Measurements from ENCODE around the gene FYN. TPM values are rescaled to one million over a fixed set of nuclear protein-coding genes. Genes with fewer than 3 reads are reported as not detected.

Gene FYN
- total and polyA plus RNA-seq, 2 of the 13 experiments (the other 11 are each of a cell fraction or from before 2014, with no cell fraction given), result 15.5 to 24.6 TPM

DNA sequence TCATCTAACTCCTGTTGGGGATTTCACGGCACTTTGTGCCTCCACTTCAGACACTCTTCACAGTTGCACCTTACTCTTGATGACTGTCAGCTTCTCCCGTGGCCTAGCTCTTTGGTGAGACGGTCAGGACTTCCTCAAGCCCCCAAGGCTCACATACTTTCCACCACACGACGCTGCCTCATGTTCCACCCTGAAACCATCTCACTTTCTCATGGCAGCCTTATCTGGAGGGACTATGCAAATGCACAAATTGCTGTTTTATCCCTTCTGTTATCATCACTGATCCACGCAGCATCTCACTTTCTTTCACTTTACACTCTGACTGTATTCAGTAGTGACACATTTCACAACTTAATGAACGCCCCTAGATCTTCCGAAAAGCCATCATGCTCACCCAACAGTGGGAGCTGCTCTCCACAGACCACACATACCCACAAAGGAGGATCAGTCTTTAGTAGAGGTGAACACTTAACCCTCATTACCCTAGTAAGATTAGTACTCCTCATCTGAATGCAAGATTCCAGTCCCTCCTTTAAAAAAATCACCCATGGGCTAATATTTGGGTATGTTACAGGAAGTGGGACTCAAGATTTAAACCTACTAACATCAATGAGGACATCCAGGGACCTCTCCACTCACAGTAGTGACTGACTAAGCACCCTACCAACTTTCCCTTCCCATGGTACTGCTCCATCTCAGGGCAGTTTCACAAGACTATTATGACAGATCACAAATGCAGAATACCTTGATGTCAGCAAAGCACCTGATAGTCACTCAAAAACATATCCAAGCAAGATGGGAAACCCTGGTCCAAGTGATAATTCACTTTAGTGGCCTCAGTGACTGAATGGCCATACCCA, 35.4 kb downstream of the FYN start:
- Histone ChIP-seq H3K4me2 (ENCODE audit: low read depth, low read length) (no peak overlapping the region), H3K27me3 (ENCODE audit: control insufficient read depth in 1 of 2, insufficient read depth in 2 of 2, low read length in 2 of 2) (no peaks in the 10 kb centered on the region), H2AFZ (ENCODE audit: low read length) (no peak overlapping the region), H3K4me3 (replicated peaks in 1 of 3; ENCODE audit: insufficient read depth in 1 of 3, low read depth in 2 of 3, low read length in 3 of 3) (no peak overlapping the region), H3K9ac (ENCODE audit: insufficient read depth, low read depth, low read length) (no peak overlapping the region), H3K9me3 (ENCODE audit: low read length) (no peaks in the 10 kb centered on the region), H3K4me1 (ENCODE audit: insufficient read depth, low read length) (peaks cover 21% of the 10 kb centered on the region), H3K36me3 (replicated peaks in 1 of 2; ENCODE audit: control insufficient read depth in 1 of 2, insufficient read depth in 2 of 2, low read length in 2 of 2) (no peaks in the 10 kb centered on the region), H3K27ac (ENCODE audit: extremely low read length, insufficient read depth, low read length) (no peak overlapping the region), H4K20me1 (ENCODE audit: insufficient read depth, low read length) (no peaks in the 10 kb centered on the region), H3K79me2 (ENCODE audit: insufficient read depth, low read length) (no peaks in the 10 kb centered on the region)
- intact Hi-C loops (cut with micrococcal nuclease; ENCODE audit: unreplicated experiment), result no loop called here
- in situ Hi-C loops (cut with HindIII; ENCODE audit: extremely low pct_ligation_motif_present, low pct_unique_long_range_greater_than_20kb), result no loop called here
- TF ChIP-seq FOXA3 (CRISPR knock-in tag; IDR thresholded peaks at IDR 0.05), result no peak
- no peak for TF ChIP-seq ZNF333 (CRISPR knock-in tag; IDR thresholded peaks at IDR 0.05; ENCODE audit: borderline replicate concordance)
- TF ChIP-seq ZC3H13 (CRISPR knock-in tag; IDR thresholded peaks at IDR 0.05), result no peak
- TF ChIP-seq ZNF619 (CRISPR knock-in tag; IDR thresholded peaks at IDR 0.05), result no peak
- TF ChIP-seq MAFF (IDR thresholded peaks at IDR 0.05; ENCODE audit: low read depth, low read length), result no peak
- no peak for TF ChIP-seq CREM (IDR thresholded peaks at IDR 0.05)
- no peak for TF ChIP-seq CREM (CRISPR knock-in tag; IDR thresholded peaks at IDR 0.05)
- ChIA-PET CTCF (ENCODE audit: low intra/inter-chr PET ratio, low total read pairs) (no interaction called here), POLR2A (no interaction called here)
- BruUV-seq (replicated peaks), result no TSS peak
- no peak for ATAC-seq
- WGBS (ENCODE audit: low lambda C conversion rate), result 81% methylated on average over 8 of the region's 8 CpGs
- no peak for FAIRE-seq
- DNase-seq (ENCODE audit: low spot score), result no peak

DNA sequence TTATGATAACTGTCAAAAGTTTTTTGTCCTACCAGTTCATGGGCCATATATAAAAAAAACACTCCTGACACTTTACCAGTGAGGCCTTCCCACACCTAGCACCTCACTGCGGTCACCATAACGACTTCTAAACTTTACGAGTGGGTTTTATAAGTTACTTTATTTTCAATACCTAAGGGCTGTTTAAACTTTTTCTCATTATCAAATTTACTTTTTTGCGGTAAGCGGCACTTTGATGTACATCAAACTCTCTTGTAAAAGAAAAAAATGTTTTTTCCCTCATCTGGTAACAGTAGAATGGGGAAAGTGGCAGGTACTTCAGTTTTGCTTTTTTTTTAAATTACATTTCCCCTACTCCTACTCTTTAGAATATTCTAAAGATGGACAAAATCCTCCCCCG, 36.2 kb downstream of the FYN start:
- TF ChIP-seq AGO2 (optimal IDR thresholded peaks at IDR 0.05; ENCODE audit: low read depth, low read length) (no peak), SALL2 (CRISPR knock-in tag; IDR thresholded peaks at IDR 0.05) (no peak), SNAPC2 (CRISPR knock-in tag; IDR thresholded peaks at IDR 0.05) (no peak), REXO4 (CRISPR knock-in tag; IDR thresholded peaks at IDR 0.05; ENCODE audit: borderline replicate concordance) (no peak), ZFP41 (CRISPR knock-in tag; IDR thresholded peaks at IDR 0.05; ENCODE audit: borderline replicate concordance) (no peak), ZMYM2 (CRISPR knock-in tag; IDR thresholded peaks at IDR 0.05) (no peak)
- TF ChIP-seq, protein P1, sequence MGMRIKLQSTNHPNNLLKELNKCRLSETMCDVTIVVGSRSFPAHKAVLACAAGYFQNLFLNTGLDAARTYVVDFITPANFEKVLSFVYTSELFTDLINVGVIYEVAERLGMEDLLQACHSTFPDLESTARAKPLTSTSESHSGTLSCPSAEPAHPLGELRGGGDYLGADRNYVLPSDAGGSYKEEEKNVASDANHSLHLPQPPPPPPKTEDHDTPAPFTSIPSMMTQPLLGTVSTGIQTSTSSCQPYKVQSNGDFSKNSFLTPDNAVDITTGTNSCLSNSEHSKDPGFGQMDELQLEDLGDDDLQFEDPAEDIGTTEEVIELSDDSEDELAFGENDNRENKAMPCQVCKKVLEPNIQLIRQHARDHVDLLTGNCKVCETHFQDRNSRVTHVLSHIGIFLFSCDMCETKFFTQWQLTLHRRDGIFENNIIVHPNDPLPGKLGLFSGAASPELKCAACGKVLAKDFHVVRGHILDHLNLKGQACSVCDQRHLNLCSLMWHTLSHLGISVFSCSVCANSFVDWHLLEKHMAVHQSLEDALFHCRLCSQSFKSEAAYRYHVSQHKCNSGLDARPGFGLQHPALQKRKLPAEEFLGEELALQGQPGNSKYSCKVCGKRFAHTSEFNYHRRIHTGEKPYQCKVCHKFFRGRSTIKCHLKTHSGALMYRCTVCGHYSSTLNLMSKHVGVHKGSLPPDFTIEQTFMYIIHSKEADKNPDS (CRISPR knock-in tag; IDR thresholded peaks at IDR 0.05), result no peak
- BruUV-seq (replicated peaks), result no TSS peak
- no peaks in the 10 kb centered on the region for H3K36me3 ChIP-seq (replicated peaks in 1 of 2; ENCODE audit: control insufficient read depth in 1 of 2, insufficient read depth in 2 of 2, low read length in 2 of 2)
- H3K27ac ChIP-seq (ENCODE audit: extremely low read length, insufficient read depth, low read length), result no peak overlapping the region
- no peaks in the 10 kb centered on the region for H3K27me3 ChIP-seq (ENCODE audit: control insufficient read depth in 1 of 2, insufficient read depth in 2 of 2, low read length in 2 of 2)
- intact Hi-C loops (cut with micrococcal nuclease; ENCODE audit: unreplicated experiment), result no loop called here
- H3K4me1 ChIP-seq (ENCODE audit: insufficient read depth, low read length), result peaks cover 13% of the 10 kb centered on the region
- H3K4me3 ChIP-seq (replicated peaks in 1 of 3; ENCODE audit: insufficient read depth in 1 of 3, low read depth in 2 of 3, low read length in 3 of 3), result no peak overlapping the region
- H3K79me2 ChIP-seq (ENCODE audit: insufficient read depth, low read length), result no peaks in the 10 kb centered on the region
- ATAC-seq (no peak), FAIRE-seq (no peak), DNase-seq (ENCODE audit: low spot score) (no peak)
- CTCF ChIA-PET (ENCODE audit: low intra/inter-chr PET ratio, low total read pairs), result no interaction called here
- in situ Hi-C loops (cut with HindIII; ENCODE audit: extremely low pct_ligation_motif_present, low pct_unique_long_range_greater_than_20kb), result no loop called here
- WGBS (ENCODE audit: low lambda C conversion rate), result 89% methylated on average over 6 of the region's 6 CpGs
- no peak overlapping the region for H3K9ac ChIP-seq (ENCODE audit: insufficient read depth, low read depth, low read length)
- no peaks in the 10 kb centered on the region for H3K9me3 ChIP-seq (ENCODE audit: low read length)
- no peaks in the 10 kb centered on the region for H4K20me1 ChIP-seq (ENCODE audit: insufficient read depth, low read length)
- POLR2A ChIA-PET, result no interaction called here
- H3K4me2 ChIP-seq (ENCODE audit: low read depth, low read length), result no peak overlapping the region
- H2AFZ ChIP-seq (ENCODE audit: low read length), result no peak overlapping the region

Measured in HepG2 (cell line).